DMS 273 (cell line): ENCODE results near the gene PLBD1.

Experiments used
- DNase-seq: peaks from one replicate; lab custom pipeline; 2025; ENCODE audit not compliant: unreplicated experiment; lab: John Stamatoyannopoulos, UW

Gene PLBD1

GRCh38 chr12:14571779-14572178, 4.1 kb upstream of the PLBD1 start:
- no peak for DNase-seq

- no peak for DNase-seq
Observed at GRCh38 chr12:14570231-14570630, 2.5 kb upstream of the PLBD1 start.

- no peak for DNase-seq
Observed at GRCh38 chr12:14564336-14564959, 3.2 kb downstream of the PLBD1 start.

GRCh38 chr12:14563046-14563445, 4.6 kb downstream of the PLBD1 start:
- DNase-seq: no peak

- no peak for DNase-seq
Observed at GRCh38 chr12:14562279-14562678, 5.4 kb downstream of the PLBD1 start.

- no peak for DNase-seq
Observed at GRCh38 chr12:14561677-14562238, 5.9 kb downstream of the PLBD1 start.

- no peak for DNase-seq
Observed at GRCh38 chr12:14560904-14561574, 6.6 kb downstream of the PLBD1 start.

GRCh38 chr12:14558473-14558959, 9.2 kb downstream of the PLBD1 start:
- DNase-seq: no peak

GRCh38 chr12:14557966-14558365, 9.7 kb downstream of the PLBD1 start:
- DNase-seq: no peak

- peak; percentile 75 for DNase-seq
Observed at GRCh38 chr12:14554281-14555007, 13.2 kb downstream of the PLBD1 start.

GRCh38 chr12:14548609-14549008, 19.1 kb downstream of the PLBD1 start:
- no peak for DNase-seq

- DNase-seq: no peak
Observed at GRCh38 chr12:14547571-14547970, 20.1 kb downstream of the PLBD1 start.

GRCh38 chr12:14545144-14546124, 22.2 kb downstream of the PLBD1 start:
- DNase-seq: peak; percentile 2

- no peak for DNase-seq
Observed at GRCh38 chr12:14540801-14541462, 26.8 kb downstream of the PLBD1 start.

- DNase-seq: no peak
Observed at GRCh38 chr12:14537088-14537487, 30.6 kb downstream of the PLBD1 start.

GRCh38 chr12:14532152-14532551, 35.5 kb downstream of the PLBD1 start:
- DNase-seq: no peak

GRCh38 chr12:14525964-14526363, 41.7 kb downstream of the PLBD1 start:
- no peak for DNase-seq

GRCh38 chr12:14521822-14522221, 45.9 kb downstream of the PLBD1 start:
- DNase-seq: no peak

- DNase-seq: no peak
Observed at GRCh38 chr12:14514946-14515345, 52.7 kb downstream of the PLBD1 start.
